GM11168 (cell line): ENCODE measurements around the gene GHSR.

Source experiments
- in situ Hi-C: fragments of 300-500 bp; cut with MboI; formaldehyde crosslinking; loops from one replicate; pipeline ENCODE4 v1.12.0; 2022; ENCODE audit warnings: low sequenced_read_pairs; ENCODE audit not compliant: unreplicated experiment

GHSR gene

GRCh38 chr3:172441581-172441980, 6.7 kb downstream of the GHSR start:
- in situ Hi-C loops: no loop called here

DNA sequence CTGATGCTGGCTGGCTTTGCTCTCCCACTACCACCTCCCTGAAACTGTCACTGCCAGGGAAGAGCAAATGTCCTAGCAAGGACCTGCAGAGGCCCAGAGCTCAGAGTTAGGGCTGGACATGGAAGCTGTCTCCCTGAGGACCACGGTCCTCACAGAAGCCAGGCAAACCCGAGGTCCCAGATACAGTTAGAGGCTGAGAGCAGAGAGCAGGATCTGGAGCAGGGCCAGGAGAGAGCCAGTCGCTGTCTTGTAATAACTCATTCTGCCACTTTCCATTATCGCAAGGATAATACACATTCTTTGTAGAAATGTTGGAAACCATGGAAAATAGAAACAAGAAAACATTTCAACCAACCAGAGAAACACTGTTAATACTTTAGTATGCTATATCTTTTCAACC, 10.1 kb downstream of the GHSR start:
- in situ Hi-C loops: no loop called here

DNA sequence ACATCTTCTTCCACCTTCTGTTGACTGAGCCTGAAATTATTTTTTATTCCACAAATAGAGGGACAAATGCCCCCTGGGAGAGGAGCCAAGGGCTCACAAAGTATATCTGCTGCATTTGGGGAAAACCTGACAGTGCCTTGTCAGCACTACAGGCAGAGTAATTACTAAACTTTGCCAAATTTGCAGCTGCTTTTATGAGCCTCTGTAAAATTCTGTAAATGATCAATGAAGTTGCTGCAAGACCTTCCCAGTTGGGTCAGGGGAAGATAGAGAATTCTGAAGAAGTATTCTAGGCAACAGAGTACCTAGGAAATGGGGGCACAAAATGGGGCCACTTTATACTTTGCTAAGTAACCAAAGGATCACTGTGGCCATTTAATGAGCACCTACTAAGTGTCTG, 10.5 kb downstream of the GHSR start:
- in situ Hi-C loops: no loop called here

- in situ Hi-C loops: no loop called here
Observed at GRCh38 chr3:172415323-172415722, 32.9 kb downstream of the GHSR start.

DNA sequence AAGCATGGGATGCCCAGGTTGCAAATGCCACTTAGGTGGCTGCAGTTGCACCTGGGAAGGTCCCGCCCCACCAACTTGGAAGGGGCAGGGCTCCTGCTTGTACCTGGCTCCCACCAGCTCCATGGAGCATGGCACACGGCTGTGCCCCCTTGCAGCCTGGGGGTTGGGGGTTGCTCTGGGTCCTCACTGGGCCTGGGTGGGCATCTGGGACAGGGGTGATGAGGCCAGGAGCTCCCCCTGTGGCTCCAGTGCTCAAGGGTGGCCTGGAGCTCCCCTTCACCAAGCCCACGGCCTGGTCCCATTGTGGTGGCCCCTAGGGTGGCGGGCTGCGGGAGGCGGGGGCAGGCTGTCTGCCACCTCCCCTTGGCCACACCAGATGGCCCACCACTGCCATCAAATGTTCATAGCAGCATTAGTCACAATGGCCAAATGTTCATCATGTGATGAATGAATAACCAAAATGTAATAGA, 36.7 kb downstream of the GHSR start:
- in situ Hi-C loops: no loop called here

DNA sequence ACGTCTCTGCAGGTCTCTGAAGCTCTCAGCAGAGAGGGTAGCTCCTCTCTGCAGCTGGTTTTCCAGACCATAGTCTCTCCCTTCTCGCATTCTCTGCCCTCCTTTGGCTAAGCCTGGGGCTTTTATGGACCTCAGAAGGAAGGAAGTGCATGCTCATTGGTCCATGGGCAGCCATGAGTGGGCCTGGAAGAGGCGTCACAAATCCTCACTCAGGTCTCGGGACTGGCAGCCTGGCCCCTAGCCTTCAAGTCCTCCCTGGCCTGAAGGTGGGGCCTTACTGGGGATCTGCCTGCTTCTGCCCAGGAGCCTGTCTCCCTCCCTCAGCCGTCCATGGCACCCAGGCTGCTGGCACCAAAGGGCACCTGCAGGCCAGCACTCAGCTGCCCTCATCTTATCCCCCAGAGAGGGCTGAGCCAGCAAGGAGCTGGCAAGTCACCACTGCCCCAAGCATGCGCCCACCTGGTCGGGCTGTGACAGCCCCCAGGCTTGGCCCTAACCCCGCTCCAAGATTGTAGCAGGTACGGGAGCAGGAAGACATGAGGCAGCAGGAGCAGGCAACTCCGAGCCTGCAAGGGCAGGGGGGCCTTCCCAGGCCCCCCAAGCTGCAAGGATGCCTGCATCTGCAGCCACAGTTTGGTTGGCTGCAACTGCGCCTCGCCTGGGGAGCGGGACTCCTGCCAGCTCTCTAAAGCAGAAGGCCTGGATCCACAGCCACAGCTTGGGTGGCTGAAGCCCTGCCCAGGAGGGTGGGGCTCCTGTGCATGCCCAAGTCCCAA, 37.4 kb downstream of the GHSR start:
- in situ Hi-C loops: no loop called here

DNA sequence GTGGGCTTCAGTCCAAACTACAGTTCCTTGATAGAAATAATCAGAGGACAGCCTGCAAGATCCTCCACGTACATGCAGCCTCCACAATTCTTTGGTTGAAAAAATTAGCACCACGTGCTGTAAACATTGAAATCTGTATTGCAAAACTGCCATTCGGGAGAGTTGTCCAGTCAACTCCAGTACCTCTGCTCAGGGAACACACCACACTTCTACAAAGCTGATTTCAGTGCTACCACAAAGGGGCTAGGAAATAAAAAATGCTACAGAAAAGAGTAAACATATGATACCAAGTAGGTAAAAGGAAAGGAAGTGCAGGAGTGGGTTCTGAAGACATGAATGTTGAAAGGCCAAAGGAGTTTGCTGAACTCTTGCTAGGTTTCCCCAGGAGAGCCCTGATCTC, 40.4 kb downstream of the GHSR start:
- in situ Hi-C loops: no loop called here

GRCh38 chr3:172405914-172406313, 42.3 kb downstream of the GHSR start:
- in situ Hi-C loops: no loop called here

- in situ Hi-C loops: no loop called here
Observed at GRCh38 chr3:172404237-172404962, 43.9 kb downstream of the GHSR start.

DNA sequence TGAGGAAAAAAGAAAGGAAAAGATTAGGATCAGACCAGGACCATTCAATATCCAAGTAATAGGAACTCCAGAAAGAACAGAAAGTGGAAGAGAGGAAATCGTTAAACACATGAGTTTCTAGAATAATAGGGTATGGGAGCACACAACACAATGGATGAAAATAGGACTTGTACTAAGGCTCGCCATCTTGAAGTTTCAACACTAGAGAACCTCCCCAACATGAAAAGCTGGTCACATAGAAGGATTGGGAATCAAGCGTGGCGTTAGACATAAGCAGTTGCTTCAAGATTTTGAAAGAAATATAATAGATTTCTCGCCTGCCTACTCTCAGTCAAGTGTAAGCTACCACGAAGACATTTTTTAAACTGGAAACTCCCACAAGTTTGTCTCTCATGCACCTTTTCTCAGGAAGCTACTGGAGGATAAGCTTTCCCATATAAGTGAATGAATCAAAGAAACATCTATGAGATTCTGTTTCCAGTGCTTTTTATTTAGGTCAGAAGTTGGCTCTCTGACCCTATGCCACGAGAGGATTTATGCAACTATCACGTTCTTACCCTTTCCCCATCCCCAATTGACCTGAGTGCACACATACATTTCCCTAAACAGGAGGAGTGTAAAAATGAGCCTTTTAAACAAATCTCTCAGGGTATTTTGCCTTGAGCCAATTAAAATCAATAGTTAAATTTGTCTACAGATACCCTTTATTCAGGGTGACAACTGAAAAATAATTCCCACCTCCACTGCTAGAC, 45.2 kb downstream of the GHSR start:
- in situ Hi-C loops: no loop called here

GRCh38 chr3:172402090-172402489, 46.2 kb downstream of the GHSR start:
- in situ Hi-C loops: no loop called here

GRCh38 chr3:172398484-172398883, 49.8 kb downstream of the GHSR start:
- in situ Hi-C loops: no loop called here

DNA sequence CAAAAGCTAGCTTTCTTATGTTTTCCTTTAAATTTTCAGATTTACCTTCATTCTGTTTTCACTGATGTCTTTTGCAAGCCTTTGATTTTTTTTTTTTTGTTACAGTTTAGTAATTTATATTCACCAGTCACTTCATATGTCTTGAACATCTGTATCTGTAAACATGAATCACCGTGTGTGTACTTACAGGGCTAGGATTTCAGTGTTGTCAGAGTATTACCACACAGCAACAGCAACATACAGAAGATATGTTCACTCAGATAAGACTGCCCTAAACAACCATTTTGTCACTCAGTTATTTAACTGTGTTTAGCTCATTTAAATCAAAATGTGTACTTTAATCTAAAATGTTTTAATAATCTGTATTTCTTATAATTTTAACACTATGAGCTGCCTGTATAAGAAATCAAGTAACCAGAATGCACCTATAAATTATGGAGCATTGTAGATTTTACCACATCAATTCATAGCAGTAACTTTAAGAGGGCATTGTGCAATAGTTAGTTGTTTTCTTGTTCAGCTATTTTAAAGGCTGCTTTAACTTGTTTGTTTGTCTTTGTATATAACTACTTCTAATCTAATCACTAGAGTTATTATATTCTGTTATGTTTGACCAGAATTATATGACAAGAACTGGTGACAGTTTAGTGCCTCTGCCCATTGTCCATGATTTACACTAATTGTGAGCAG, 50.4 kb downstream of the GHSR start:
- in situ Hi-C loops: no loop called here

DNA sequence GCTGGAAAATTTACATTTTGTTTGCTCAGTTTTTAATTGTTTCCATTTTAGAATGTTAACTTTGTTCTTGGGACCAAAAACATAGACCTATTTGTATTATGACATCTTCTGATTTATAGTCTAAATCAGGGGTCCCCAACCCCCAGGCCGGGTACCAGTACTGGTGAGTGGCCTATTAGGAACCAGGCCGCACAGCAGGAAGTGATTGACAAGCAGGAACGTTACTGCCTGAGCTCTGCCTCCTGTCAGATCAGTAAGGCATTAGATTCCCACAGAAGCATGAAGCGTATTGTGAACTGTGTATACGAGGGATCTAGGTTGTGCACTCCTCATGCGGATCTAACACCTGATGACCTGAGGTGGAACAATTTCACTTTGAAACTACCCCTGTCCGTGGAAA, 51.9 kb downstream of the GHSR start:
- in situ Hi-C loops: no loop called here

DNA sequence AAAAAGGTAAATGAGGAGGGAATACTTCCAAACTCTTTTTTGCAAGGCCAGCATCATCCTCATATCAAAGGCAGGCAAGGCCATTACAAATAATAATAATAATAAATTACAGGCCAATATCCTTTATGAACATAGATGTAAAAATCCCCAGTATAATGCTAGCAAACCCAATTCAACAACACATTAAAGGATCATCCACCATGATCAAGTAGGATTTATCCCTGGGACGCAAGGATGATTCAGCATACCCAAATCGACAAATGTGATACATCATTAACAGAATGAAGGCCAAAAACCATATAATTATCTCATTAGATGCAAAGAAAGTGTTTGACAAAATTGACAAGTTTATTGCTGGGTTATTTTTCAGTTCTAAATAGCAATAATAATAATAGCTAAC, 53.6 kb downstream of the GHSR start:
- in situ Hi-C loops: no loop called here
